Activated naive CD4-positive, alpha-beta T cell treated with anti-CD3 and anti-CD28 coated beads, Interleukin-2, amount 10 ng/mL, durations not matched to agents 7 days and 5 days (primary cell): ENCODE measurements around the gene LOC101059915.
"Not testable (repeated sequence)": the region's sequence is repeated elsewhere in the genome, so short reads cannot be mapped to it uniquely, and the experiment has no call there.

Experiments used
- CTCF ChIA-PET: fragments of 350-600 bp; sonication (Branson Sonifier 250); formaldehyde crosslinking; loops from one replicate; lab custom pipeline; 2021; ENCODE audit warnings: antibody characterized with exemption; lab: Charles Lee
- DNase-seq: peaks from one replicate; pipeline ENCODE4 v3.0.0-alpha.2; 2020
- H3K27ac Mint-ChIP-seq: one replicate; pipeline ENCODE4 v1.8.0; 2021; ENCODE audit warnings: mild to moderate bottlenecking, moderate library complexity, mixed read lengths
- H3K27me3 Mint-ChIP-seq: one replicate; pipeline ENCODE4 v1.8.0; 2021; ENCODE audit warnings: mild to moderate bottlenecking, mixed read lengths
- H3K36me3 Mint-ChIP-seq: one replicate; pipeline ENCODE4 v1.8.0; 2021; ENCODE audit warnings: mixed read lengths
- H3K4me1 Mint-ChIP-seq: one replicate; pipeline ENCODE4 v1.8.0; 2021; ENCODE audit warnings: mixed read lengths
- H3K4me3 Mint-ChIP-seq: one replicate; pipeline ENCODE4 v1.8.0; 2021; ENCODE audit warnings: mild to moderate bottlenecking, moderate library complexity, mixed read lengths
- H3K9me3 Mint-ChIP-seq: one replicate; pipeline ENCODE4 v1.8.0; 2021; ENCODE audit warnings: mixed read lengths

The LOC101059915 gene

GRCh38 chrX:71719195-71719594 is 51.8 kb downstream of the LOC101059915 start:
- DNase-seq, H3K4me3 Mint-ChIP-seq, H3K27me3 Mint-ChIP-seq, H3K4me1 Mint-ChIP-seq, H3K36me3 Mint-ChIP-seq, CTCF ChIA-PET, H3K9me3 Mint-ChIP-seq, H3K27ac Mint-ChIP-seq: not testable (repeated sequence)

GRCh38 chrX:71720289-71720886 is 53.0 kb downstream of the LOC101059915 start:
- CTCF ChIA-PET, H3K4me3 Mint-ChIP-seq, H3K4me1 Mint-ChIP-seq: not testable (repeated sequence)

More at GRCh38 chrX:71720289-71720886, 53.0 kb downstream of the LOC101059915 start:
- H3K9me3 Mint-ChIP-seq, H3K36me3 Mint-ChIP-seq, H3K27me3 Mint-ChIP-seq, H3K27ac Mint-ChIP-seq, DNase-seq: not testable (repeated sequence)
